ENCODE data around the gene SRL.

The SRL gene

DNA sequence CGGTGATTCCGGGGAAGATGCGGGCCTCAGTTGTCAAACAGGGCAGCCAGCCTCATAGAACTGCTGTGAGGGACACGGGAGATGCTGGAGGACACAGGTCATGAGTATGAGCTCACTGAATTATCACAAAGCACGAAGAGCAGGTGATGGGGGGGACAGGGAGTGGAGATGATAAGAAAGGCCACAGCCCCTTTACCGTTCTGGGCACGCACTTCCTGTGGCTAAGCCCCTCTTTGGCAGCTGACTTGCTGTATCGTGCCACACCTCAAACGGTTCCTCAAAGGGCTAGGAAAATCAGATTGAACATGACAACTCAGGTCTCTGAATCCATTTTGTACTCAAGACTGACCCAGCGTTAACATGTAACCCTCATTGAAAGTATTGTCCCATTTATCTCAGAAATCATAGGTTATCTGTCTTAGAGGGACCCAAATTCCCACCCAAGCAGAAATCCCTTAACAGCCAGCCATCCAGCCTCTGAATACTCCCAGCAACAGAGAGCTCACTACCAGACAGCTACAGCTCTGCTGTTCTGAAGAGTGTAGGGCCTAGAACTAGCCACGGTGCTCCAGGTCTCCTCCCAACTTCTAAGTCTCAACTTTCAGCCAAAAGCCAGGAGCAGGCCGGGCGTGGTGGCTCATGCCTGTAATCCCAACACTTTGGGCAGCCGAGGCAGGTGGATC lies 5.0 kb upstream of the SRL start:
- no CpG with 5 or more reads among the region's 14 CpGs for WGBS, 2 donors (ENCODE audit: extremely low coverage in 2 of 2, insufficient read length in 2 of 2, insufficient replicate concordance in 1 of 2)
- H3K9ac ChIP-seq (ENCODE audit: low read depth, low read length, poor library complexity), result no peak overlapping the region
- peaks cover 0 to 3% of the 10 kb centered on the region in 2 donors for H3K4me1 ChIP-seq (ENCODE audit: control insufficient read depth in 2 of 2, insufficient read depth in 1 of 2, low read depth in 1 of 2, low read length in 2 of 2)
- H2BK5ac ChIP-seq (ENCODE audit: low read length), result no peak overlapping the region
- no peaks in the 10 kb centered on the region for H3K79me1 ChIP-seq (ENCODE audit: low read depth, low read length)
- no peak overlapping the region for H4K91ac ChIP-seq (ENCODE audit: low read depth, low read length, poor library complexity)
- H3K27me3 ChIP-seq (ENCODE audit: control insufficient read depth in 3 of 3, insufficient read depth in 3 of 3, low read depth in 1 of 3, low read length in 3 of 3), result no peaks in the 10 kb centered on the region
- no peak overlapping the region for H3K14ac ChIP-seq (ENCODE audit: low read length)
- H3K4me2 ChIP-seq (ENCODE audit: insufficient read depth, low read length, poor library complexity, severe bottlenecking), result no peak overlapping the region
- H2AK5ac ChIP-seq (ENCODE audit: low read depth, low read length), result no peak overlapping the region
- no peak overlapping the region for H2BK120ac ChIP-seq (ENCODE audit: low read depth, low read length)
- no peak overlapping the region for H2BK12ac ChIP-seq (ENCODE audit: low read length)
- no peak overlapping the region for H2AFZ ChIP-seq (ENCODE audit: low read length)
- peaks cover 0 to 2% of the 10 kb centered on the region in 2 donors for H3K9me3 ChIP-seq (replicated peaks in 1 of 2; ENCODE audit: control insufficient read depth in 2 of 2, insufficient read depth in 1 of 2, low read depth in 1 of 2, low read length in 2 of 2)
- H2BK15ac ChIP-seq (ENCODE audit: low read length), result no peak overlapping the region
- H3K23ac ChIP-seq (ENCODE audit: low read depth, low read length, poor library complexity), result no peak overlapping the region
- H3K18ac ChIP-seq (ENCODE audit: low read length), result no peak overlapping the region
- DNase-seq (ENCODE audit: low spot score), result no peak
- H3K4me3 ChIP-seq (ENCODE audit: low read length in 2 of 2), result no peak overlapping the region
- no peak overlapping the region for H3K4ac ChIP-seq (ENCODE audit: low read length)
- no peak overlapping the region for H4K8ac ChIP-seq (ENCODE audit: low read depth, low read length)
- H3K36me3 ChIP-seq (replicated peaks in 1 of 2; ENCODE audit: control insufficient read depth in 2 of 2, insufficient read depth in 2 of 2, low read length in 2 of 2), result no peaks in the 10 kb centered on the region
- H3K27ac ChIP-seq (replicated peaks; ENCODE audit: low read length), result no peak overlapping the region

DNA sequence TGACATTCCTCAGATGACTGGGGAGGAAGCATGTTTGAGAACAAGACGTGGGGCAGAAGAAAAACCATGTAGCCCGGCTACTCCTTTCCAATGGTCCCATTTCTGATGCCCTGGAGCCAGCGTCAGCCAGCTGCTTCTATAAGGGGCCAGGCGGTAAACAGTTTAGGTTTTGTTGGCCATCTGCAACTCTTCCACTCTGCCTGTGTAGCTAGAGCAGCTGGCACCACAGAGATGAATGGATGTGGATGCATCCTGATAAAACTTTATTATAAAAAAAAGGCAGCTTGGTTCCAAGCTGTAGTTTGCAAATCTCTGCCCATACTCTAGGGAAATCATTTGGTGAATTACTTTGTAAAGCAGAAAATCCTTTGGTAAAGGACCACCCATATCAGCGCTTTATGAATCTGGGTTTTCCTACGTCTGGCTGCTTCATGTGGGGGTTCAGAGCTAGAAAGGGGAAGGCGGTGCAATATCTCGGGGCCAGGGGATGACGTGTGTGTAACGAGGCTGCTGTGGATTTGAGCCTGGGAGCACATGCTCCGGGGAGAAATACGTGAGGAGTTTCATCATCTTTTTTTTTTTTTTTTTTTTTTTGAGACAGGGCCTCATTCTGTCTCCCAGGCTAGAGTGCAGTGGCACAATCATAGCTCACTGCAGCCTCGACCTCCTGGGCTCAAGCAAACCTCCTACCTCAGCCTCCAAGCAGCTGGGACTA lies 3.4 kb upstream of the SRL start:
- no peak for DNase-seq (ENCODE audit: low spot score)
- Histone ChIP-seq H3K4me1 (ENCODE audit: control insufficient read depth in 2 of 2, insufficient read depth in 1 of 2, low read depth in 1 of 2, low read length in 2 of 2) (peaks cover 7 to 9% of the 10 kb centered on the region in 2 donors), H3K4ac (ENCODE audit: low read length) (no peak overlapping the region), H3K4me2 (ENCODE audit: insufficient read depth, low read length, poor library complexity, severe bottlenecking) (no peak overlapping the region), H3K18ac (ENCODE audit: low read length) (no peak overlapping the region), H2BK12ac (ENCODE audit: low read length) (no peak overlapping the region), H3K36me3 (replicated peaks in 1 of 2; ENCODE audit: control insufficient read depth in 2 of 2, insufficient read depth in 2 of 2, low read length in 2 of 2) (no peaks in the 10 kb centered on the region), H4K8ac (ENCODE audit: low read depth, low read length) (no peak overlapping the region), H2BK5ac (ENCODE audit: low read length) (no peak overlapping the region), H3K4me3 (ENCODE audit: low read length in 2 of 2) (no peak overlapping the region), H3K14ac (ENCODE audit: low read length) (no peak overlapping the region), H2AK5ac (ENCODE audit: low read depth, low read length) (no peak overlapping the region), H2BK15ac (ENCODE audit: low read length) (no peak overlapping the region), H3K27ac (replicated peaks; ENCODE audit: low read length) (no peak overlapping the region), H3K23ac (ENCODE audit: low read depth, low read length, poor library complexity) (no peak overlapping the region), H4K91ac (ENCODE audit: low read depth, low read length, poor library complexity) (no peak overlapping the region), H3K27me3 (ENCODE audit: control insufficient read depth in 3 of 3, insufficient read depth in 3 of 3, low read depth in 1 of 3, low read length in 3 of 3) (no peaks in the 10 kb centered on the region), H3K9me3 (replicated peaks in 1 of 2; ENCODE audit: control insufficient read depth in 2 of 2, insufficient read depth in 1 of 2, low read depth in 1 of 2, low read length in 2 of 2) (peaks cover 0 to 2% of the 10 kb centered on the region in 2 donors), H2BK120ac (ENCODE audit: low read depth, low read length) (no peak overlapping the region), H2AFZ (ENCODE audit: low read length) (no peak overlapping the region), H3K9ac (ENCODE audit: low read depth, low read length, poor library complexity) (no peak overlapping the region), H3K79me1 (ENCODE audit: low read depth, low read length) (no peaks in the 10 kb centered on the region)
- WGBS, 2 donors (ENCODE audit: extremely low coverage in 2 of 2, insufficient read length in 2 of 2, insufficient replicate concordance in 1 of 2), result no CpG with 5 or more reads among the region's 13 CpGs

DNA sequence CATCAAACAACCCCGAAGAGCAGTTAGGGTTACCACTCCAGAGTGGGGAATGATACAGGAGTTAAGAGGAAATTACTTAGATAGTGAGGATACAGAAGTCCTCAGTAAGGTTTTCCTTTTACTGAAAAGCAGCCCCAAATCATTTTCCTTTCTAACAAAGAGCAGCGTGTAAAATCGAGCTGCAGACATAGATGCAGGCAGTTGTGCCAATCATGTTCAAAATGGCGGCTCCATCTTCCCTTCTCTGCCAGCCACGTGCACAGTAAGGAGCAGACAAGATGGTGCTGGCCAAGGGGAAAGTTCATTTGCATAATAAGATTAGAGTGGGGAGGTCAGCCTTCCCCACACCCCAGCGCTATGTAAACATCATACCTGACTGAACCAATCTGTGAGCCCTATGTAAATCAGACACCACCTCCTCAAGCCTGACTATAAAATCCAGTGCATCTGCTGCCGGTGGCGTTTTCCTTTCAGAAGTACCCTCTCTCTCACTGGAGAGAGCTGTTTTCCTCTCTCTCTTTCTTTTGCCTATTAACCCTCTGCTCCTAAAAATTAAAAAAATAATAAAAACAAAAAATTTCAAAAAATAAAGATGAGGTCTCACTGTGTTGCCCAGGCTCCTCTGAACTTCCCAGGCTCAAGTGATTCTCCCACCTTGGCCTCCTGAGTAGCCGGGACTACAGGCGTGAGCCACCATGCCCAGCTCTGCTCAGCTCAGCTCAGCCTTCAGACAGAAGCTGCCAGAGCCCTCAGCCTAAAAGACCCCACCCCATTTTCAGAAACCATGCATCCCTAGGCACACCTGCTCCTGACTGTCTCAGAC lies 2.6 kb upstream of the SRL start:
- Histone ChIP-seq H3K14ac (ENCODE audit: low read length) (no peak overlapping the region), H3K4me2 (ENCODE audit: insufficient read depth, low read length, poor library complexity, severe bottlenecking) (no peak overlapping the region), H3K27ac (replicated peaks; ENCODE audit: low read length) (no peak overlapping the region), H2AK5ac (ENCODE audit: low read depth, low read length) (no peak overlapping the region), H3K9ac (ENCODE audit: low read depth, low read length, poor library complexity) (no peak overlapping the region), H3K23ac (ENCODE audit: low read depth, low read length, poor library complexity) (no peak overlapping the region), H3K9me3 (replicated peaks in 1 of 2; ENCODE audit: control insufficient read depth in 2 of 2, insufficient read depth in 1 of 2, low read depth in 1 of 2, low read length in 2 of 2) (peaks cover 0 to 2% of the 10 kb centered on the region in 2 donors), H4K91ac (ENCODE audit: low read depth, low read length, poor library complexity) (no peak overlapping the region), H3K4me1 (ENCODE audit: control insufficient read depth in 2 of 2, insufficient read depth in 1 of 2, low read depth in 1 of 2, low read length in 2 of 2) (peaks cover 8 to 11% of the 10 kb centered on the region in 2 donors), H2BK12ac (ENCODE audit: low read length) (no peak overlapping the region), H2AFZ (ENCODE audit: low read length) (no peak overlapping the region), H4K8ac (ENCODE audit: low read depth, low read length) (no peak overlapping the region), H3K18ac (ENCODE audit: low read length) (no peak overlapping the region), H3K36me3 (replicated peaks in 1 of 2; ENCODE audit: control insufficient read depth in 2 of 2, insufficient read depth in 2 of 2, low read length in 2 of 2) (no peaks in the 10 kb centered on the region), H3K79me1 (ENCODE audit: low read depth, low read length) (no peaks in the 10 kb centered on the region), H2BK15ac (ENCODE audit: low read length) (no peak overlapping the region), H2BK120ac (ENCODE audit: low read depth, low read length) (no peak overlapping the region), H3K4ac (ENCODE audit: low read length) (no peak overlapping the region), H2BK5ac (ENCODE audit: low read length) (no peak overlapping the region), H3K4me3 (ENCODE audit: low read length in 2 of 2) (no peak overlapping the region), H3K27me3 (ENCODE audit: control insufficient read depth in 3 of 3, insufficient read depth in 3 of 3, low read depth in 1 of 3, low read length in 3 of 3) (no peaks in the 10 kb centered on the region)
- DNase-seq (ENCODE audit: low spot score), result no peak
- no CpG with 5 or more reads among the region's 10 CpGs for WGBS, 2 donors (ENCODE audit: extremely low coverage in 2 of 2, insufficient read length in 2 of 2, insufficient replicate concordance in 1 of 2)

Data from neuronal stem cell (in vitro differentiated cells).